Left ventricle myocardium inferior (tissue), 1 donor: ENCODE results near the gene CALML6. TPM values are rescaled to one million over a fixed set of nuclear protein-coding genes. Genes with fewer than 3 reads are reported as not detected.

Experiments used
- DNase-seq: peaks from one replicate; pipeline ENCODE4 v3.0.0-alpha.2; 2020
- H3K27ac ChIP-seq: fragments of 200-600 bp; replicated peaks from 2 replicates; pipeline ENCODE4 v1.8.0; 2021
- H3K27me3 ChIP-seq: fragments of 200-600 bp; 2 replicates; pipeline ENCODE4 v1.8.0; 2021; ENCODE audit warnings: low read depth
- H3K36me3 ChIP-seq: fragments of 200-600 bp; 2 replicates; pipeline ENCODE4 v1.8.0; 2021
- H3K4me1 ChIP-seq: fragments of 200-600 bp; 2 replicates; pipeline ENCODE4 v1.8.0; 2021
- H3K4me3 ChIP-seq: fragments of 200-600 bp; 2 replicates; pipeline ENCODE4 v1.8.0; 2021; ENCODE audit warnings: mild to moderate bottlenecking, moderate library complexity
- H3K9me3 ChIP-seq: fragments of 200-600 bp; replicated peaks from 2 replicates; pipeline ENCODE4 v1.8.0; 2021
- CTCF ChIP-seq: fragments of 200-600 bp; IDR thresholded peaks from 2 replicates; pipeline ENCODE4 v1.8.0; 2021; ENCODE audit warnings: antibody characterized with exemption, mild to moderate bottlenecking, borderline replicate concordance
- intact Hi-C: fragments of 100-400 bp; cut with micrococcal nuclease; formaldehyde crosslinking; loops from one replicate; pipeline ENCODE4 v1.11.0; 2022
- total RNA-seq: library from RNA; stranded (reverse); fragmentation: NEBNext Ultra II Directional; extraction: Animal tissue kit (Norgen Biotek cat#: 25700); gene quantifications from one replicate; pipeline ENCODE4 v1.2.1, GENCODE V29; 2021
- donor health status: DM: no; HTN: yes; CAD: no; lungs with severe emphysema.

Gene CALML6
- total RNA-seq, 1 donor from 2014 or later = not detected

GRCh38 chr1:1954015-1954414, 39.0 kb downstream of the CALML6 start:
- H3K4me1 ChIP-seq = no peaks in the 10 kb centered on the region

DNA sequence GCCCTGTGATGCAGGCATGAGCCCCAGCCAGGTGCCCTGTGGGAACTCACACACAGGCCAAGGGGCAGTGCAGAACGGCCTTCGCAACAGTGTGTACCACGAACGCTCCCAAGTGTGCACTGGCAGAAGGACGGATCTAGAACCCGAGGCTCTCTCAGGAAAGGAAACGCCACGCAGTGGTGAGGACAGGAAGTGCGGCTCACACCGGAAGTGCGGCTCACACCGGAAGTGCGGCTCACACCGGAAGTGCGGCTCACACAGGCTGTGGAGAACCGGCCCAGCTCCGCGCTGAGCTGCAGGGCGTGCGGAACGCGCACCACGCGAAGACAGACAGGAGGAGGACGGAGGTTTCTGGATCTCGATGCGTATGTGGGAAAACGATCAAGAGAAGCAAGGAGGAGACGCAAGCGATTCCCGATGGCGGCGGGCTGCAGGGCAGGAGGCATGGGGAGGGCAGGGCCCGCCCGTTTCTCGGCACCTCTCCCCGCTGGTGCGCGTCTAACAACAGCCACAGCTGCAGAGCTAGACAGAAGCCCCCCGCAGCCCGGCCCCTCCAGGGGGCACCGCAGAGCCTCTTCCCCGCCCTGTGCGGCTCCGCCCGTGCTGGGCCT, 39.9 kb downstream of the CALML6 start:
- no peak for TF ChIP-seq CTCF
- H3K36me3 ChIP-seq = no peaks in the 10 kb centered on the region
- H3K27ac ChIP-seq = no peak overlapping the region
- H3K9me3 ChIP-seq = no peaks in the 10 kb centered on the region
- no peak for DNase-seq
- H3K4me3 ChIP-seq = no peak overlapping the region
- H3K27me3 ChIP-seq = peaks cover 49% of the 10 kb centered on the region
- peaks cover 6% of the 10 kb centered on the region for H3K4me1 ChIP-seq
- intact Hi-C loops = loop anchor here (10.0 kb wide), 1 partner anchor 90 kb away; no protein-coding TSS in a partner anchor

More at GRCh38 chr1:1954015-1954414, 39.0 kb downstream of the CALML6 start:
- Histone ChIP-seq H3K9me3 (no peaks in the 10 kb centered on the region), H3K27me3 (peaks cover 40% of the 10 kb centered on the region), H3K36me3 (no peaks in the 10 kb centered on the region), H3K4me3 (no peak overlapping the region), H3K27ac (no peak overlapping the region)
- DNase-seq = no peak
- TF ChIP-seq CTCF = no peak
- intact Hi-C loops = loop anchor here (10.0 kb wide), 1 partner anchor 91 kb away; no protein-coding TSS in a partner anchor

DNA sequence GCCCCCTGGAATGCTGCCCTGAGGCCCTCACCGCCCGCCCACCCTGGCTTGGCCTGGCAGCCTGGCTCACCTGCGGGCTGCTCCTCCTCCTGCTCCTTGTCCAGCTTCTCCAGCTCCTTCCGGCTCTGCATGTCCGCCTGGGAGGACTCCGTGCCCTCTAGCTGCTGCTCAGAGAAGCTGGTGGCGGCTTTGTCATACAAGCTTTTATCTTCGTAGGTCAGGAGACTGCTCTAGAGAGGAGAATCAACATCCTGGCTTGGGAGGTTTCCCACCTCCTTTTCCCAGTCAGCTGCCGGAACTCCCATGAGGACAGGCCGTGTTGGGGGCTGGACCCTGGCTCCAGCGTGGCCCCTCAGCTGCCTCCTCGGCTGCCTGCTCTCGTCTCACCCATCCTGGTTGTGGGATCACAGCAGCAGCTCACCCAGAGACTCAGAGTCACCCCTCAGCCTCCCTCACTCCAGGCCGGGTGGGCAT, 40.6 kb downstream of the CALML6 start:
- intact Hi-C loops = loop anchor here (10.0 kb wide), 1 partner anchor 89 kb away; no protein-coding TSS in a partner anchor
- no peaks in the 10 kb centered on the region for H3K9me3 ChIP-seq
- DNase-seq = no peak
- peaks cover 13% of the 10 kb centered on the region for H3K4me1 ChIP-seq
- H3K27ac ChIP-seq = no peak overlapping the region
- peaks cover 57% of the 10 kb centered on the region for H3K27me3 ChIP-seq
- H3K36me3 ChIP-seq = no peaks in the 10 kb centered on the region
- H3K4me3 ChIP-seq = no peak overlapping the region
- no peak for TF ChIP-seq CTCF

DNA sequence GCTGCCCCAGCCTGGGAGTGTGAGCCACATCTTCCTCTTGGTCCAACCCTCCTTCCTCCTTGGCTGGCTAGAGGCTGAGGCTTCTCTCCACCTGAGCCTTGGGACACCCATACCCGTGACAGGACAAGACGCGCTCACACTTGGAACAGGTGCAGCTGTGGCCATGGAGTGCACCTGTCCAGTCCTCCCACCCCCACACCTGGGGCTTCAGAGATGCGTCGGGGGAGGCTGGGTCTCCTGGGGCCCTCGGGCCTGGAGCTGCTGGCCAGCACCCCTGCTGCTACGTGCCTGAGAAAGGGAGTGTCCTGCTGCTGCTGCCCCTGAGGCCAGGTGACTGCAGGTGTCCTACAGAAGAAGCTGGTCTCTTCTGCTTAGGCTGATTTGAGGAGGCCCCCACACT, 41.0 kb downstream of the CALML6 start:
- H3K4me1 ChIP-seq = peaks cover 13% of the 10 kb centered on the region
- intact Hi-C loops = loop anchor here (10.0 kb wide), 1 partner anchor 89 kb away; no protein-coding TSS in a partner anchor
- no peak for DNase-seq
- H3K27ac ChIP-seq = no peak overlapping the region
- no peaks in the 10 kb centered on the region for H3K36me3 ChIP-seq
- H3K9me3 ChIP-seq = no peaks in the 10 kb centered on the region
- H3K4me3 ChIP-seq = no peak overlapping the region
- no peak for TF ChIP-seq CTCF
- peaks cover 61% of the 10 kb centered on the region for H3K27me3 ChIP-seq

- H3K27me3 ChIP-seq = peaks cover 69% of the 10 kb centered on the region
- DNase-seq = no peak
These were observed 41.8 kb downstream of the CALML6 start for GRCh38 chr1:1956586-1957532.

More at GRCh38 chr1:1956586-1957532, 41.8 kb downstream of the CALML6 start:
- Histone ChIP-seq H3K4me3 (no peak overlapping the region), H3K36me3 (no peaks in the 10 kb centered on the region), H3K9me3 (no peaks in the 10 kb centered on the region), H3K4me1 (peaks cover 13% of the 10 kb centered on the region), H3K27ac (no peak overlapping the region)
- intact Hi-C loops = loop anchor here (10.0 kb wide), 1 partner anchor 88 kb away; no protein-coding TSS in a partner anchor
- TF ChIP-seq CTCF = no peak
